GM19193 (cell line): Measurements from ENCODE around the gene DCAF15.

Source experiments
- POLR2A ChIP-seq: IDR thresholded peaks from 4 replicates; pipeline ENCODE4 v1.6.1; 2011; ENCODE audit not compliant: insufficient read depth, insufficient read length; ENCODE audit errors: extremely low read depth

The DCAF15 gene

GRCh38 chr19:13987101-13987890 lies 35.0 kb downstream of the DCAF15 start:
- TF ChIP-seq POLR2A, result no peak

DNA sequence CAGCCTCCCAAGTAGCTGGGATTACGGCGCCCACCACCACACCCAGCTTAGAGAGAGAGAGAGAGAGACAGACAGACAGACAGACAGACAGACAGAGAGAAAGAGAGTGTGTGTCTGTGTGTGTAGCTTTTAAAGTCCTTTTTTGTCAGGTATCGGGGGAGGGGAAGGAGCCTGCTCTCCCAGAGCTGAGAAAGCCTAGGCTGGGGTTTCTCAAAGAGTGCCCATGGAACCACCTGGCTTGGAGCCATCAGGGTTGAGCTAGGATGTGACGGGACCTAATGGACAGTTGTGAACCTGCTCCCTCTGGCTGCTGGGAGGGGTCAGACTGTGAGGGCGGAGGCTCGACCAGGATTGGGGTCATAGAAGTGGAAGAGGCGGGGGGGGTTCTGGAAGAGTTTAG lies 37.2 kb downstream of the DCAF15 start:
- TF ChIP-seq POLR2A, result no peak

DNA sequence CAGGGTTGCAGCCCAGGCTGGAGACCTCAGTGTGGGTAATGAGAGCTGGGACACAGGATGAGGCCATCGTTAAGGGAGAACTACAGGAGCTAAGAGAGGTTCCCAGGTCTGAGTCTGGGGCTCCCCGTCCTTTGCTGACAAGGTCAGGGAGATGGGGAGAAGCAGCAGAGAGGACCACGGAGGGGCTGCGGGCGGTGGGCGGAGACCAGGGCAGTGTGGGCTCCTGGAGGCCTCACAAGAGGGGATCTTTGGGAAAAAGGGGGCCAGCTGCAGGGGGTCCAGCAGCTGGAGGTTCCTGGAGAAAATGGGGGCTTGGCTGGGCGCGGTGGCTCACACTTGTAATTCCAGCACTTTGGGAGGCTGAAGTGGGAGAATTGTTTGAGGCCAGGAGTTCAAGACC lies 37.8 kb downstream of the DCAF15 start:
- no peak for TF ChIP-seq POLR2A

- TF ChIP-seq POLR2A, result no peak
Measured at GRCh38 chr19:13992025-13992424, 39.7 kb downstream of the DCAF15 start.

DNA sequence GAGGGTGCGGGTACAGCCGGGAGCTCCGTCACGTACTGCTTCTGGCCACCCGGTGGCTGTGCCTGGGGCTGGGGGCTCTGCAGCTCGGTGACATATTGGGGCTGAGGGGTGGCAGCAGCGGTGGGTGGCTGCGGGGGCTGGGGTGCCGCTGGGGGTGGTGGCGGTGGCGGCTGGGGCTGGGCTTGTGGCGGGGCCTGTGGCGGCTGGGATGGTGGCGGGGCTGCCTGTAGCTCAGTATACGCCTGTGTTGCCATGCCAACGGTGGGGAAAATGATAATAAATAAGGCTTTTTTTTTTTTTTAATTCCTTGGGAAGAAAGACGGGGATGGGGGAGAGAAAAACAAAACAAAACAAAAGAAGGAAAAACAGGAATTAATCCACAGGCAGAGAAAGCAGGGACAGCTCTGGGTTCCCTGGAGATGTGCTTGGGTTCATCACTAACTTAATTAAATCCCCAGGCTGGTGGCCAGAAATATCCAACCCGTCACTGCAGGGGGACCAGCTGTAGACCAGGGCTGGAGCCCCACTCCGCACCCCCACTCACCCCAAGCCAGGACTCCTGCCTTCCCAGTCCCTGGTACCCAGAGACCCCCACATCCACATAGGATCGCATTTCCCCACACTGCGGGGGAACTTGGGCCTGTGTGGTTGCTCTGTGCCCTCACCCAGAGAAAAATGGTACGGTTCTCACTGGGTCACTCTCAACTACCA lies 41.4 kb downstream of the DCAF15 start:
- no peak for TF ChIP-seq POLR2A

GRCh38 chr19:13995017-13995728 lies 42.9 kb downstream of the DCAF15 start:
- no peak for TF ChIP-seq POLR2A

DNA sequence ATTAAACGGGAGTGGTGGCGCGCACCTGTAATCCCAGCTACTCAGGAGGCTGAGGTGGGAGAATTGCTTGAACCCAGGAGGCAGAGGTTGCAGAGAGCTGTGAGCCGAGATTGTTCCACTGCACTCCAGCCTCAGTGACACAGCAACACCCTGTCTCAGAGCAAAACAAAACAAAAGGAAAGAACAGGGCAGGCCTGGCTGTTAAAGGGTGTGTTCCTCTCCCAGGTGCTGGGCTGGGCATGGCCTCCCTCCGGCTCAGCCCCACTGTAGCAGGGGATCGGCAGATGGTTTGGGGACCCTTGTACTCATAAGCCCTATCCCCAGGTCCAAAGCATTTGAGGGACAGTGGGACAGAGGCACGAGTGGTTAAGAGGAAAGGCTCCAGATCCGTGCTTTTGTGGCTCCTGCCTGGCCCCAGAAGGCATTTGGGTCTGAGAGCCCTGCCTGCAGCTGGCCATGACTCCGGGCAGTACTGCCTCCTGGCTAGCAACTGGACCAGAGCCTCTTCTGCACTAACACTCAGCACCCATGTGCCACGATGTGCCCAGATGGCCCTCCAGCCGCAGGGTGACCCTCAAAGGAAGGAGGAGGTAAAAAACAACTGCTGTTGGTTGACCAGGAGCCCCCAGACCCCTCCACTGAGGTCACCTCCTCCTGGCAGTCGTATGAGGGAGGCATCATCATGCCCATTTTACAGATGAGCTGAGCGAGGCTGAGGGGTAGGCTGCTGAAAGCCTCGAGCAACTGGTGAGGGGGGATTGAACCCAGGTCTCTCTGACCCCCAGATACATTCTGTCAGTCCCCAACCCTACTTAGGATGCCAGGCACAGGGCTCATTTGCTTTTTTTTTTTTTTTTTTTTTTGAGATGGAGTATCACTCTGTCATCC lies 43.8 kb downstream of the DCAF15 start:
- TF ChIP-seq POLR2A, result no peak

GRCh38 chr19:13996928-13997630 lies 44.8 kb downstream of the DCAF15 start:
- TF ChIP-seq POLR2A, result no peak

DNA sequence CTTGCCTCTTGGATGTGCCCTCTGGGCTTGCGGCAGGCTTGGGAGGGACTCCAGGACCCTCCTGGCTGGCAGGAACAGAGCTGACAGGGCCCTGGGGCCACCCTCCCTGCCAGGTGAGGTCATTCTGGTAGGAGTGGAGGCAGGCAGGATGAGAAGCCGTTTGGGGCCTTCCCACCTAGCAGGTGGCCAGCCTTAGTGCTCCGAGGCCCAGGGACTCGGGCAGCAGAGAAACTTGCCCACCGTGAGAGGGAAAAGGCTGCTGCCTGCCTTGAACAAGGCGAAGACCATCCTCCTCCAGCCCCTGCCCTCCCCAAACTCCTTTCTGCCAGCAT lies 45.3 kb downstream of the DCAF15 start:
- TF ChIP-seq POLR2A, result no peak

DNA sequence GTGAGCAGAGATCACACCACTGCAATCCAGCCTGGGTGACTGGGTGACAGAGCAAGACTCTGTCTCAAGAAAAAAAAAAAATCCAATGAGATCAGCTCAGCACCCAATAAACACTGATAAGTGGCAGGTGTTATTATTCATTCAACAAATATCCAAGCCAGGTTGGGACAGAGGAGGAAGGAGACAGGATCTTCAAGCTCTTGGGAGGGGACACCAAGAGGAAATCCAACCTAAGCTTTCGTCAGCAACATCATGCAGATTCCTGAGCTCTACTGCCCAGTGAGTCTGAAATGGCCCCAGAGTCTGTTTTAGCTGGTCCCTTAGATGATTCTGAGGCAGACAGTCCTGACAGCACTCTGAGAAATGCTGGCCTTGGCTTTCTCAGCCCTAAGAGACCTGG lies 46.1 kb downstream of the DCAF15 start:
- no peak for TF ChIP-seq POLR2A

- no peak for TF ChIP-seq POLR2A
Measured at GRCh38 chr19:13999085-13999484, 46.8 kb downstream of the DCAF15 start.

DNA sequence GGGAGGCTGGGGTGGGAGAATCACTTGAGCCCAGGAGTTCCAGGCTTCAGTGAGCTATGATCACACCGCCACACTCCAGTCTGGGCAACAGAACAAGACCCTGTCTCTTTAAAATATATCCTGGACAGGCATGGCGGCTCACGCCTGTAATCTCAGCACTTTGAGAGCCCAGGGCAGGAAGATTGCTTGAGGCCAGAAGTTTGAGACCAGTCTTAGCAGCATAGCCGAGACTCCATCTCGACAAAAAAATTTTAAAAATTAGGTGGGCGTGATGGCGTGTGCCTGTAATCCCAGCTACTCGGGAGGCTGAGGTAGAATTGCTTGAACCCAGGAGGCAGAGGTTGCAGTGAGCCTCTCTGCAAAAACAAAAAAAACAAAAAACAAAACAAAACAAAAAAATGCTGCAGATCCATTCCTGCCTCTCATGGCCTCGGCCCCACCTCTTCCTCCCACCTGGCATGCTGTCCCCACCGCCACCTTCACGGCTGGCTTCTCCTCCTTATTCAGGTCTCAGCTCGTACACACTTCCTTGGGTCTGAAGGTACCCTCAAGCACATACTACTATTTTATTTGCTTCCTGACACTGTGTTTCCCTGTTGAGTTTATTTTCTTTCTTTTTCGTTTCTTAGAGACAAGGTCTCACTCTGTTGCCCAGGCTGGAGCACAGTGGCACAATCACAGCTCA lies 48.5 kb downstream of the DCAF15 start:
- TF ChIP-seq POLR2A, result no peak

DNA sequence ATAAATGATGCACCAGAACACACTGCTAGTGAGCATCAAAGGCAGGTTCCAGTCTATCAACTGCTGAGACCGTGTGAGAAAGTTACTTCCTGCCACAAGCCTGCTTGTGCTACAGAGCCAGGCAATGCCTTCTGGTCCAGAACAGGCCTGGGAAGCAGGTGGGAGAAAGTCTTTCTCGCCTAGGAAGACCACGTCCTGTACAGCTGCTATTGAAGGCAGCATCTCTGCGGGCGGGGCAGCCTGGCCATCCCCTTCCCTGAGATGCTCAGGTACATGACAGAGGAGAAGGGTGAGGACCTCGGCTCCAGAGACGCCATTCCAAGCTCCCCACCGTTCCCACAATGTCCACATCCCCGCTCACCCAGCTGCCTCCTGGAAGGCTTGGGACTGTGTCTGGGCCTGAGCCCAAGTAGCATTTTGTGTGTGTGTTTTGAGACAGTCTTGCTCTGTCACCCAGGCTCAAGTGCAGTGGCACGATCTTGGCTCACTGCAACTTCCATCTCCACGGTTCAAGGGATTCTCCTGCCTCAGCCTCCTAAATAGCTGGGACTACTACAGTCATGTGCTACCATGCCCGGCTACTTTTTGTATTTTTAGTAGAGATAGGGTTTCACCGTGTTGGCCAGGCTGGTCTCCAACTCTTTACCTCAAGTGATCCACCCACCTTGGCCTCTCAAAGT lies 50.4 kb downstream of the DCAF15 start:
- no peak for TF ChIP-seq POLR2A
